CMK (cell line): ENCODE data around the gene ZNF536.
"Not testable (repeated sequence)": the region's sequence is repeated elsewhere in the genome, so short reads cannot be mapped to it uniquely, and the experiment has no call there.

Experiments
- DNase-seq: peaks from one replicate; pipeline ENCODE4 v3.0.0-alpha.2; 2010; ENCODE audit warnings: low read depth

Gene ZNF536

GRCh38 chr19:30341611-30342201 is 30.5 kb upstream of the ZNF536 start:
- no peak for DNase-seq

GRCh38 chr19:30342901-30343300 is 29.3 kb upstream of the ZNF536 start:
- no peak for DNase-seq

- no peak for DNase-seq
Observed at GRCh38 chr19:30344446-30345425, 27.4 kb upstream of the ZNF536 start.

GRCh38 chr19:30345686-30346085 is 26.5 kb upstream of the ZNF536 start:
- DNase-seq, result no peak

GRCh38 chr19:30346468-30346867 is 25.7 kb upstream of the ZNF536 start:
- DNase-seq, result not testable (repeated sequence)

- DNase-seq, result no peak
Observed at GRCh38 chr19:30349131-30349730, 23.0 kb upstream of the ZNF536 start.

- no peak for DNase-seq
Observed at GRCh38 chr19:30350692-30351663, 21.2 kb upstream of the ZNF536 start.

- no peak for DNase-seq
Observed at GRCh38 chr19:30351774-30352173, 20.4 kb upstream of the ZNF536 start.

- no peak for DNase-seq
Observed at GRCh38 chr19:30353394-30353945, 18.7 kb upstream of the ZNF536 start.

GRCh38 chr19:30355586-30355985 is 16.6 kb upstream of the ZNF536 start:
- DNase-seq, result no peak

GRCh38 chr19:30356951-30357579 is 15.1 kb upstream of the ZNF536 start:
- DNase-seq, result no peak

- DNase-seq, result no peak
Observed at GRCh38 chr19:30357580-30357954, 14.6 kb upstream of the ZNF536 start.

GRCh38 chr19:30358319-30358718 is 13.9 kb upstream of the ZNF536 start:
- no peak for DNase-seq

GRCh38 chr19:30358821-30359580 is 13.2 kb upstream of the ZNF536 start:
- DNase-seq, result no peak

- no peak for DNase-seq
Observed at GRCh38 chr19:30359936-30360335, 12.2 kb upstream of the ZNF536 start.

- DNase-seq, result no peak
Observed at GRCh38 chr19:30360376-30361106, 11.6 kb upstream of the ZNF536 start.

GRCh38 chr19:30361107-30361447 is 11.1 kb upstream of the ZNF536 start:
- DNase-seq, result no peak

- no peak for DNase-seq
Observed at GRCh38 chr19:30361721-30362120, 10.5 kb upstream of the ZNF536 start.

- no peak for DNase-seq
Observed at GRCh38 chr19:30362156-30362754, 9.9 kb upstream of the ZNF536 start.
